ENCODE results near the gene YARS2. TPM values are rescaled to one million over a fixed set of nuclear protein-coding genes. Genes with fewer than 3 reads are reported as not detected.

YARS2 gene
- total and polyA plus RNA-seq, 9 of the 15 experiments (the other 6 are each of a cell fraction or from before 2014, with no cell fraction given): 15.2 to 40.9 (median 28.7) TPM

DNA sequence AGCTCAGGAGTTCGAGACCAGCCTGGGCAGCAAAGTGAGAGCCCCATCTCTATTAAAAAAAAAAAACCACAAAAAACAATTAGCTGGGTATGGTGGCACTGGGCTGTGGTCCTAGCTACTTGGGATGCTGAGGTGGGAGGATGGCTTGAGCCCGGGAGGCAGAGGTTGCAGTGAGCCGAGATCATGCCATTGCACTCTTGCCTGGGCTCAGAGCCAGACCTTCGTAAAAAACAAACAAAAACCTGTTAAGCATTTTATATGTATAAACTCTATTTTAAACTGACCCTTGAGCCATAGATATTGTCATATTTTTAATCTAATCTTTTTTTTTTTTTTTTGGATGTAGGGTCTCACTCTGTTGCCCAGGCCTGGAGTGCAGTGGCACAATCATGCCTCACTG lies 40.9 kb downstream of the YARS2 start (continued):
- no peak for TF ChIP-seq BRCA1 (IDR thresholded peaks at IDR 0.05)
- no peak for TF ChIP-seq BRCA1 (CRISPR knock-in tag; IDR thresholded peaks at IDR 0.05)

DNA sequence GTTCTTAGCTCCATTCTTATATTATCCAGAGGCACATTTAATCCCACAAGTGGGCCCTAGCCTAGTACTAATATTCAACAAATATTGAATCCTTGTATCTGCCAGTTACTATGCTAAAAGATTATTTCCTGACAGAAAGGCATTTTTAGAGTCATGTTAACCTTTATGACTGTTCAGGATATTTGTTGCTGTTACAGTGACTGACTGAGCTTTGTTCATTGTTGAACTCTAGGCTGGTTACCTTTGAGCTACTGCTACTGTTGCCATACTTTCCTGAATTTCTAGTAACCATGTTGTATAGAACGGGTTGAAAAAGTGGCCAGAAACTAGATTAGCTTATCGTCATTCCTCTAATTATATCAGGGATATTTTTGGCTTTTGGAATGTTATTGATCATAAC lies 46.8 kb downstream of the YARS2 start:
- Histone ChIP-seq H2AFZ (ENCODE audit: low read depth, low read length) (no peak overlapping the region), H4K20me1 (replicated peaks; ENCODE audit: control insufficient read depth, insufficient read depth, low read length) (no peaks in the 10 kb centered on the region), H3K9me3 (replicated peaks; ENCODE audit: control insufficient read depth, insufficient read depth, low read depth, low read length) (no peaks in the 10 kb centered on the region), H3K9ac (ENCODE audit: insufficient read depth in 1 of 2, low read depth in 2 of 2, low read length in 2 of 2) (no peak overlapping the region), H3K27me3 (ENCODE audit: control insufficient read depth in 2 of 2, insufficient read depth in 2 of 2, low read length in 2 of 2) (no peaks in the 10 kb centered on the region), H3K4me3 (no peak overlapping the region), H3K27ac (ENCODE audit: extremely low read depth, low read depth, low read length) (no peak overlapping the region), H3K9me1 (ENCODE audit: control insufficient read depth, insufficient read depth, low read length) (no peaks in the 10 kb centered on the region), H3K4me1 (replicated peaks in 1 of 2; ENCODE audit: control insufficient read depth in 2 of 2, insufficient read depth in 2 of 2, low read length in 2 of 2) (peaks cover 0 to 12% of the 10 kb centered on the region in 2 experiments; a peak in 3 of 5 replicates), H3K36me3 (ENCODE audit: control insufficient read depth, insufficient read depth, low read length) (peaks cover 62% of the 10 kb centered on the region), H3K79me2 (ENCODE audit: control insufficient read depth, insufficient read depth, low read length) (0 out of 3 replicates have a peak, but pooled peaks cover 6% of the 10 kb centered on the region), H3K4me2 (ENCODE audit: insufficient read depth, low read length) (no peak overlapping the region)
- 82% methylated on average over 2 of the region's 2 CpGs for WGBS (ENCODE audit: insufficient coverage, low coverage, missing lambda C conversion rate)
- BruUV-seq (replicated peaks): no TSS peak
- in situ Hi-C loops (cut with MboI) (no loop called here), intact Hi-C loops (cut with micrococcal nuclease) (no loop called here)
- POLR2A ChIA-PET: interaction anchor here (0.5 to 1.0 kb wide), 2 partner anchors 14 to 30 kb away, joined by 3 read pairs; partner anchors contain the start of gene DNM1L
- CTCF ChIA-PET (ENCODE audit: low intra/inter-chr PET ratio): no interaction called here
- FAIRE-seq: no peak
- no peak for ATAC-seq
- no peak for DNase-seq (ENCODE audit: extremely low read depth in 1 of 4, low spot score in 3 of 4)
- TF ChIP-seq CBX8 (IDR thresholded peaks at IDR 0.05; ENCODE audit: borderline replicate concordance, extremely low read depth, low read depth, low read length, poor library complexity, severe bottlenecking) (no peak), ZNF140 (CRISPR knock-in tag; IDR thresholded peaks at IDR 0.05) (no peak), ZFP30 (CRISPR knock-in tag; IDR thresholded peaks at IDR 0.05; ENCODE audit: borderline replicate concordance) (no peak), SAP30 (IDR thresholded peaks at IDR 0.05; ENCODE audit: borderline replicate concordance, insufficient read depth, low read depth, low read length, poor library complexity, severe bottlenecking) (no peak), XRCC3 (IDR thresholded peaks at IDR 0.05) (no peak), ZEB2 (IDR thresholded peaks at IDR 0.05) (no peak), POLR2AphosphoS5 (IDR thresholded peaks at IDR 0.05; ENCODE audit: control insufficient read depth, insufficient read depth, low read depth, low read length) (no peak), ELF2 (CRISPR knock-in tag; IDR thresholded peaks at IDR 0.05) (no peak), ZNF311 (CRISPR knock-in tag; IDR thresholded peaks at IDR 0.05) (no peak)
- TF ChIP-seq, protein P1, sequence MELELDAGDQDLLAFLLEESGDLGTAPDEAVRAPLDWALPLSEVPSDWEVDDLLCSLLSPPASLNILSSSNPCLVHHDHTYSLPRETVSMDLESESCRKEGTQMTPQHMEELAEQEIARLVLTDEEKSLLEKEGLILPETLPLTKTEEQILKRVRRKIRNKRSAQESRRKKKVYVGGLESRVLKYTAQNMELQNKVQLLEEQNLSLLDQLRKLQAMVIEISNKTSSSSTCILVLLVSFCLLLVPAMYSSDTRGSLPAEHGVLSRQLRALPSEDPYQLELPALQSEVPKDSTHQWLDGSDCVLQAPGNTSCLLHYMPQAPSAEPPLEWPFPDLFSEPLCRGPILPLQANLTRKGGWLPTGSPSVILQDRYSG (tag; conservative IDR thresholded peaks at IDR 0.05; ENCODE audit: low read depth): no peak
- TF ChIP-seq, protein P2, sequence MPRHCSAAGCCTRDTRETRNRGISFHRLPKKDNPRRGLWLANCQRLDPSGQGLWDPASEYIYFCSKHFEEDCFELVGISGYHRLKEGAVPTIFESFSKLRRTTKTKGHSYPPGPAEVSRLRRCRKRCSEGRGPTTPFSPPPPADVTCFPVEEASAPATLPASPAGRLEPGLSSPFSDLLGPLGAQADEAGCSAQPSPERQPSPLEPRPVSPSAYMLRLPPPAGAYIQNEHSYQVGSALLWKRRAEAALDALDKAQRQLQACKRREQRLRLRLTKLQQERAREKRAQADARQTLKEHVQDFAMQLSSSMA (CRISPR knock-in tag; IDR thresholded peaks at IDR 0.05): no peak
- TF ChIP-seq, protein P3, sequence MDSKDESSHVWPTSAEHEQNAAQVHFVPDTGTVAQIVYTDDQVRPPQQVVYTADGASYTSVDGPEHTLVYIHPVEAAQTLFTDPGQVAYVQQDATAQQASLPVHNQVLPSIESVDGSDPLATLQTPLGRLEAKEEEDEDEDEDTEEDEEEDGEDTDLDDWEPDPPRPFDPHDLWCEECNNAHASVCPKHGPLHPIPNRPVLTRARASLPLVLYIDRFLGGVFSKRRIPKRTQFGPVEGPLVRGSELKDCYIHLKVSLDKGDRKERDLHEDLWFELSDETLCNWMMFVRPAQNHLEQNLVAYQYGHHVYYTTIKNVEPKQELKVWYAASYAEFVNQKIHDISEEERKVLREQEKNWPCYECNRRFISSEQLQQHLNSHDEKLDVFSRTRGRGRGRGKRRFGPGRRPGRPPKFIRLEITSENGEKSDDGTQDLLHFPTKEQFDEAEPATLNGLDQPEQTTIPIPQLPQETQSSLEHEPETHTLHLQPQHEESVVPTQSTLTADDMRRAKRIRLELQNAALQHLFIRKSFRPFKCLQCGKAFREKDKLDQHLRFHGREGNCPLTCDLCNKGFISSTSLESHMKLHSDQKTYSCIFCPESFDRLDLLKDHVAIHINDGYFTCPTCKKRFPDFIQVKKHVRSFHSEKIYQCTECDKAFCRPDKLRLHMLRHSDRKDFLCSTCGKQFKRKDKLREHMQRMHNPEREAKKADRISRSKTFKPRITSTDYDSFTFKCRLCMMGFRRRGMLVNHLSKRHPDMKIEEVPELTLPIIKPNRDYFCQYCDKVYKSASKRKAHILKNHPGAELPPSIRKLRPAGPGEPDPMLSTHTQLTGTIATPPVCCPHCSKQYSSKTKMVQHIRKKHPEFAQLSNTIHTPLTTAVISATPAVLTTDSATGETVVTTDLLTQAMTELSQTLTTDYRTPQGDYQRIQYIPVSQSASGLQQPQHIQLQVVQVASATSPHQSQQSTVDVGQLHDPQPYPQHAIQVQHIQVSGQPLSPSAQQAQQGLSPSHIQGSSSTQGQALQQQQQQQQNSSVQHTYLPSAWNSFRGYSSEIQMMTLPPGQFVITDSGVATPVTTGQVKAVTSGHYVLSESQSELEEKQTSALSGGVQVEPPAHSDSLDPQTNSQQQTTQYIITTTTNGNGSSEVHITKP (IDR thresholded peaks at IDR 0.05; ENCODE audit: partially characterized antibody): no peak
- TF ChIP-seq, protein P4, sequence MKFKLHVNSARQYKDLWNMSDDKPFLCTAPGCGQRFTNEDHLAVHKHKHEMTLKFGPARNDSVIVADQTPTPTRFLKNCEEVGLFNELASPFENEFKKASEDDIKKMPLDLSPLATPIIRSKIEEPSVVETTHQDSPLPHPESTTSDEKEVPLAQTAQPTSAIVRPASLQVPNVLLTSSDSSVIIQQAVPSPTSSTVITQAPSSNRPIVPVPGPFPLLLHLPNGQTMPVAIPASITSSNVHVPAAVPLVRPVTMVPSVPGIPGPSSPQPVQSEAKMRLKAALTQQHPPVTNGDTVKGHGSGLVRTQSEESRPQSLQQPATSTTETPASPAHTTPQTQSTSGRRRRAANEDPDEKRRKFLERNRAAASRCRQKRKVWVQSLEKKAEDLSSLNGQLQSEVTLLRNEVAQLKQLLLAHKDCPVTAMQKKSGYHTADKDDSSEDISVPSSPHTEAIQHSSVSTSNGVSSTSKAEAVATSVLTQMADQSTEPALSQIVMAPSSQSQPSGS (CRISPR knock-in tag; IDR thresholded peaks at IDR 0.05): no peak

All from K562 (cell line).